Upper lobe of left lung (tissue), 6 donors: ENCODE measurements around the gene SEC24C. TPM values are rescaled to one million over a fixed set of nuclear protein-coding genes. Genes with fewer than 3 reads are reported as not detected.

Experiments used
- ATAC-seq, 2 donors: fragments of 200-7000 bp; cut with Tn5 transposase; one replicate each; pipeline ENCODE4 v1.9.1; 2022; ENCODE audit warnings: mild to moderate bottlenecking in 2 of 2, moderate library complexity in 2 of 2; ENCODE audit not compliant: low FRiP score in 2 of 2
- DNase-seq, 2 donors: peaks; one replicate each; pipeline ENCODE4 v3.0.0-alpha.2; 2019 to 2020
- H3K27ac ChIP-seq, 4 donors: fragments of 200-600 bp; sonication (generic); one replicate each; pipeline ENCODE4 v1.5.1; 2016 to 2019
- H3K27me3 ChIP-seq, 4 donors: fragments of 200-600 bp; sonication (generic); one replicate each; pipeline ENCODE4 v1.5.1; 2017 to 2019
- H3K36me3 ChIP-seq, 4 donors: fragments of 200-600 bp; sonication (generic); one replicate each; pipeline ENCODE4 v1.5.1; 2016 to 2019
- H3K4me1 ChIP-seq, 4 donors: fragments of 200-600 bp; sonication (generic); one replicate each; pipeline ENCODE4 v1.5.1; 2018 to 2019
- H3K4me3 ChIP-seq, 4 donors: fragments of 200-600 bp; sonication (generic); one replicate each; pipeline ENCODE4 v1.5.1; 2017 to 2019; ENCODE audit warnings: mild to moderate bottlenecking in 2 of 4, moderate library complexity in 1 of 4
- H3K9me3 ChIP-seq, 4 donors: fragments of 200-600 bp; sonication (generic); one replicate each; pipeline ENCODE4 v1.5.1; 2018 to 2019
- EP300 ChIP-seq, 4 donors: sonication (generic); formaldehyde crosslinking; IDR thresholded peaks; one replicate each; pipeline ENCODE4 v1.5.1; 2017; ENCODE audit warnings: antibody characterized with exemption in 4 of 4, control low read depth in 2 of 4
- POLR2A ChIP-seq, 4 donors: fragments of 450-650 bp; IDR thresholded peaks; one replicate each; pipeline ENCODE4 v1.5.1; 2016 to 2017; ENCODE audit warnings: antibody characterized with exemption in 4 of 4, mild to moderate bottlenecking in 2 of 4
- POLR2AphosphoS5 ChIP-seq, 2 donors: sonication (generic); formaldehyde crosslinking; IDR thresholded peaks; one replicate each; pipeline ENCODE4 v1.5.1; 2017; ENCODE audit warnings: antibody characterized with exemption in 2 of 2
- WGBS, 2 donors: methylation state at CpG; one replicate each; pipeline ENCODE4 v1.1.5; 2017 to 2018; 5-methylcytosine and 5-hydroxymethylcytosine counted together
- total RNA-seq, 6 donors: library from RNA; depleted of rRNA in 4 of 6; stranded (reverse); fragments of >200 nt in 4 of 6; gene quantifications; one replicate each; pipeline versions ENCODE4 v1.1.0 to v1.2.1, GENCODE V29; 2016 to 2021
- TF ChIP-seq, protein P1 (sequence below), 6 experiments: fragments of 450-650 bp in 4 of 6; fragments of 200-600 bp in 2 of 6; sonication (generic) in 2 of 6; IDR thresholded peaks; one replicate each; pipeline ENCODE4 v1.5.1; 2016 to 2019; ENCODE audit warnings: antibody characterized with exemption in 6 of 6
- donor health status: DM: no; HTN: no; CAD: no; lungs with moderate emphysema.
- donor health status: DM: no; HTN: yes; CAD: no; lungs with severe emphysema.

The SEC24C gene
- total RNA-seq, 6 donors from 2014 or later, result 55.1 to 84.0 (median 65.0) TPM

DNA sequence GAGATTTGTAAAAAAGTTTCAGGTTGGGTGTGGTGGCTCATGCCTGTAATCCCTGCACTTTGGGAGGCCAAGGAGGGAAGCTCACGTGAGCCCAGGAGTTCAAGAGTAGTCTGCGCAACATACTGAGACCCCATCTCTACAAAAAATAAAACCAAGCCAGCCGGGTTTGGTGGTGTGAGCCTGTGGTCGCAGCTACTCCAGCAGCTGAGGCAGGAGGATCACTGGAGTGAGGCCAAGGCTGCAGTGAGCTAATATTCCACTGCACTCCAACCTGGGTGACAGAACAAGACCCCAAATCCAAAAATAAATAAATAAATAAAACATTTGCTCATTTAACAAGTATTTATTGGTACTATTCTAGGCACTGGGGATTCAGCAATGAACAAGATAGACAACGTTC is 36.1 kb downstream of the SEC24C start:
- Histone ChIP-seq H3K36me3 (peaks cover 0 to 47% (median 14%) of the 10 kb centered on the region in 4 donors), H3K9me3 (no peaks in the 10 kb centered on the region), H3K27ac (no peak overlapping the region), H3K27me3 (no peaks in the 10 kb centered on the region), H3K4me1 (peaks cover 30 to 45% (median 37%) of the 10 kb centered on the region in 4 donors), H3K4me3 (no peak overlapping the region)
- ATAC-seq, result no peak
- TF ChIP-seq, protein P1, sequence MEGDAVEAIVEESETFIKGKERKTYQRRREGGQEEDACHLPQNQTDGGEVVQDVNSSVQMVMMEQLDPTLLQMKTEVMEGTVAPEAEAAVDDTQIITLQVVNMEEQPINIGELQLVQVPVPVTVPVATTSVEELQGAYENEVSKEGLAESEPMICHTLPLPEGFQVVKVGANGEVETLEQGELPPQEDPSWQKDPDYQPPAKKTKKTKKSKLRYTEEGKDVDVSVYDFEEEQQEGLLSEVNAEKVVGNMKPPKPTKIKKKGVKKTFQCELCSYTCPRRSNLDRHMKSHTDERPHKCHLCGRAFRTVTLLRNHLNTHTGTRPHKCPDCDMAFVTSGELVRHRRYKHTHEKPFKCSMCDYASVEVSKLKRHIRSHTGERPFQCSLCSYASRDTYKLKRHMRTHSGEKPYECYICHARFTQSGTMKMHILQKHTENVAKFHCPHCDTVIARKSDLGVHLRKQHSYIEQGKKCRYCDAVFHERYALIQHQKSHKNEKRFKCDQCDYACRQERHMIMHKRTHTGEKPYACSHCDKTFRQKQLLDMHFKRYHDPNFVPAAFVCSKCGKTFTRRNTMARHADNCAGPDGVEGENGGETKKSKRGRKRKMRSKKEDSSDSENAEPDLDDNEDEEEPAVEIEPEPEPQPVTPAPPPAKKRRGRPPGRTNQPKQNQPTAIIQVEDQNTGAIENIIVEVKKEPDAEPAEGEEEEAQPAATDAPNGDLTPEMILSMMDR (IDR thresholded peaks at IDR 0.05), result no peak
- 72% methylated on average over 5 of the region's 5 CpGs for WGBS, 2 donors
- no peak for DNase-seq

DNA sequence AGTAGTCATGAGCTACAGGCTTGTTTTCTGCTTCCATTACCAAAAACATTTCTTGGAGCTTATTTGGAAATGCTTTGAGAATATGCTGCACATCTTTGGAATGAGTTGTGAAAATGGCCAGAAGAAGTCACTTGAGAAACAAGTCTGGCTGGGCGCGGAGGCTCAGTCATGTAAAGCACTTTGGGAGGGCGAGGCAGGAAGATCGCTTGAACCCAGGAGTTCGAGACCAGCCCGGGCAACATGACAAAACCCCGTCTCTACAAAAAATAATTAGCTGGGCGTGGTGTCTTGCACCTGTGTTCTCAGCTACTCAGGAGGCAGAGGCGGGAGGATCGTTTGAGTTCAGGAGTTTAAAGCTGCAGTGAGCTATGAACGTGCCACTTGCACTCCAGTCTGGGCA is 36.8 kb downstream of the SEC24C start:
- TF ChIP-seq, protein P1 (IDR thresholded peaks at IDR 0.05), result no peak
- TF ChIP-seq POLR2AphosphoS5 (IDR thresholded peaks at IDR 0.05) (no peak), POLR2A (IDR thresholded peaks at IDR 0.05) (no peak), EP300 (IDR thresholded peaks at IDR 0.05) (no peak)
- Histone ChIP-seq H3K27me3 (no peaks in the 10 kb centered on the region), H3K4me3 (peak overlapping the region; percentile 59 to 98 (median 80)), H3K9me3 (no peaks in the 10 kb centered on the region), H3K27ac (peak overlapping the region in 3 of 4 donors; percentile 86 to 97 (median 90)), H3K4me1 (peaks cover 26 to 43% (median 32%) of the 10 kb centered on the region in 4 donors), H3K36me3 (peaks cover 0 to 40% (median 12%) of the 10 kb centered on the region in 4 donors)
- 26% methylated on average over 11 of the region's 11 CpGs for WGBS, 2 donors
- DNase-seq (no peak), ATAC-seq (no peak)

DNA sequence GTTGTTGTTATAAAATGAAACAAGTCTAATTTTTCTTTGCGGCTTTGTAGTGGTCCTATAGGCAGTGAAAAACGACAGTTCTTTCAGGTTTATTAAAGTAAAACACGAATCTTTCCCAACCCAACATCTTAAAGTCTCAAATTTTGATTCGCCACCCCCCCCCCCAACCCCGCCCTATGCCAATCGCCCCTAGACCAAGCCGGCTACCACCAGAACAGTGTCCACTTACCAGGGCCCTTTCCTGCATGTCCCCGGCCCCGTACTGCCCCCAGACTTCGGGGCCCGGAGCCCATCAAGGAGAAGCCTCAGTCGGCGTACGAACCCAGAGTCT is 37.3 kb downstream of the SEC24C start:
- DNase-seq (no peak), ATAC-seq (peak; percentile 13 to 35)
- H3K27me3 ChIP-seq, result no peaks in the 10 kb centered on the region
- peak overlapping the region; percentile 86 to 97 (median 91) for H3K27ac ChIP-seq
- no peaks in the 10 kb centered on the region for H3K9me3 ChIP-seq
- TF ChIP-seq, protein P1 (IDR thresholded peaks at IDR 0.05), result no peak
- peaks cover 0 to 35% (median 10%) of the 10 kb centered on the region in 4 donors for H3K36me3 ChIP-seq
- H3K4me1 ChIP-seq, result peaks cover 29 to 48% (median 34%) of the 10 kb centered on the region in 4 donors
- H3K4me3 ChIP-seq, result peak overlapping the region; percentile 59 to 98 (median 80)
- 0 to 1% methylated on average over 14 of the region's 14 CpGs for WGBS, 2 donors

DNA sequence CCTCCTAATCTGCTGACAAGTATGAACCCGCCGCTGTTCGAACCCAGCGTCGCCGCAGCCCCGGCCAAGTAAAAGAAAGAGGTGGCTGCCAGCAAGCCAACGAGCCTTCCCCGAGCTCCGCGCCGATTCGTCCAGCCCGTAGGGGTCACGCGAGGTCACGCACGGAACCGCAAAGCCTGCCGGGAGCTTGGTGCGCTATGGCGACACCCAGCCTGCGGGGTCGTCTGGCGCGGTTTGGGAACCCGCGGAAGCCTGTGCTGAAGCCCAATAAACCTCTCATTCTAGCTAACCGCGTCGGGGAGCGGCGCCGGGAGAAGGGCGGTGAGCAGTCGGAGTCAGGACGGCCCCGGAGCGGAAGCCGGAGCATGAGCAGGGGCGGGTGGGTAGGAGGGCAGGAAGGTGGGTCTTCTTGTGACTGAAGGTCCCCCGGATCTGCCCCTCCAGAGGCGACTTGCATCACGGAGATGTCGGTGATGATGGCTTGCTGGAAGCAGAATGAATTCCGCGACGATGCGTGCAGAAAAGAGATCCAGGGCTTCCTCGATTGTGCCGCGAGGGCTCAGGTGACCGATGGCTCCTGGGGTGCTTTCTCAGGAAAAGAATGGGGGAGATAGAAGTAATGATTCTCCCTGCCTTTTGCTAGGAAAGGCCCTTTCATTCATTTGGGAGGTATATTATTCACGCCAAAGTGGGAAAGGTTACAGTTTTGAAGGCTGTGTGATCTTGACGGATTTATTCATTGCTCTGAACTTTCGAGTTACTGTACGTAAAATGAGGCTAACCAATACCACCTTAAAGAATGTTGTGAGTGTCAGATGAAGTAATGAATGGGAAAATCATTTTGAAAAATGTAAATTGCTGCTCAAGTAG is 37.9 kb downstream of the SEC24C start, which contains the start of gene CHCHD1:
Gene CHCHD1, plus strand, starts transcription at position 170 of the 870 bp plus-strand sequence. Its CDS starts 28 bp downstream, at position 198.
- Histone ChIP-seq H3K36me3 (peaks cover 0 to 29% (median 10%) of the 10 kb centered on the region in 4 donors), H3K27ac (peak within 1 kb of the TSS; percentile 86 to 97 (median 91)), H3K9me3 (no peaks in the 10 kb centered on the region), H3K4me3 (peak within 1 kb of the TSS; percentile 59 to 98 (median 80)), H3K4me1 (peaks cover 35 to 54% (median 40%) of the 10 kb centered on the region in 4 donors), H3K27me3 (no peaks in the 10 kb centered on the region)
- peak; percentile 90 to 93 for ATAC-seq
- TF ChIP-seq EP300 (IDR thresholded peaks at IDR 0.05) (no peak), POLR2AphosphoS5 (IDR thresholded peaks at IDR 0.05) (peak; percentile 90 to 93), POLR2A (IDR thresholded peaks at IDR 0.05) (peak in 1 of 4 donors; percentile 78)
- TF ChIP-seq, protein P1 (IDR thresholded peaks at IDR 0.05), result peak in 1 of 6 experiments; percentile 7
- 0 to 1% methylated on average over 17 to 29 of the region's 57 CpGs for WGBS, 2 donors
- peak; percentile 92 to 98 for DNase-seq
